HG03025 (cell line): ENCODE results near the gene CEACAM21.

Source experiments
- ATAC-seq: cut with Tn5 transposase; IDR thresholded peaks from one replicate; pipeline ENCODE4 v1.9.1; 2021; ENCODE audit warnings: mild to moderate bottlenecking, moderate library complexity; ENCODE audit not compliant: unreplicated experiment, low FRiP score

Gene CEACAM21

GRCh38 chr19:41616792-41617621, 41.0 kb downstream of the CEACAM21 start:
- no peak for ATAC-seq

- no peak for ATAC-seq
Measured at GRCh38 chr19:41617941-41618730, 42.2 kb downstream of the CEACAM21 start.

GRCh38 chr19:41619018-41619556, 43.1 kb downstream of the CEACAM21 start:
- no peak for ATAC-seq

- no peak for ATAC-seq
Measured at GRCh38 chr19:41620171-41620570, 44.2 kb downstream of the CEACAM21 start.

- ATAC-seq: no peak
Measured at GRCh38 chr19:41621226-41621625, 45.3 kb downstream of the CEACAM21 start.

- no peak for ATAC-seq
Measured at GRCh38 chr19:41621654-41622053, 45.7 kb downstream of the CEACAM21 start.

GRCh38 chr19:41623360-41623759, 47.4 kb downstream of the CEACAM21 start:
- ATAC-seq: no peak

GRCh38 chr19:41624515-41624914, 48.5 kb downstream of the CEACAM21 start:
- ATAC-seq: no peak

- ATAC-seq: no peak
Measured at GRCh38 chr19:41624937-41625336, 49.0 kb downstream of the CEACAM21 start.

GRCh38 chr19:41626278-41626677, 50.3 kb downstream of the CEACAM21 start:
- ATAC-seq: no peak

- no peak for ATAC-seq
Measured at GRCh38 chr19:41626877-41627276, 50.9 kb downstream of the CEACAM21 start, which contains the start of gene CEACAM4. CEACAM4 (minus strand) TSS chr19:41627074; CDS start chr19:41626963, 111 bp downstream.

GRCh38 chr19:41627966-41628675, 52.2 kb downstream of the CEACAM21 start:
- no peak for ATAC-seq
